ENCODE measurements around the gene RALGAPA2. TPM values are rescaled to one million over a fixed set of nuclear protein-coding genes. Genes with fewer than 3 reads are reported as not detected.
A peak's percentile ranks its signal among the peaks of the same experiment; 100 is the strongest.

Gene RALGAPA2
- 10 to 100 TPM; 20.2 to 26.4 TPM for total RNA-seq

DNA sequence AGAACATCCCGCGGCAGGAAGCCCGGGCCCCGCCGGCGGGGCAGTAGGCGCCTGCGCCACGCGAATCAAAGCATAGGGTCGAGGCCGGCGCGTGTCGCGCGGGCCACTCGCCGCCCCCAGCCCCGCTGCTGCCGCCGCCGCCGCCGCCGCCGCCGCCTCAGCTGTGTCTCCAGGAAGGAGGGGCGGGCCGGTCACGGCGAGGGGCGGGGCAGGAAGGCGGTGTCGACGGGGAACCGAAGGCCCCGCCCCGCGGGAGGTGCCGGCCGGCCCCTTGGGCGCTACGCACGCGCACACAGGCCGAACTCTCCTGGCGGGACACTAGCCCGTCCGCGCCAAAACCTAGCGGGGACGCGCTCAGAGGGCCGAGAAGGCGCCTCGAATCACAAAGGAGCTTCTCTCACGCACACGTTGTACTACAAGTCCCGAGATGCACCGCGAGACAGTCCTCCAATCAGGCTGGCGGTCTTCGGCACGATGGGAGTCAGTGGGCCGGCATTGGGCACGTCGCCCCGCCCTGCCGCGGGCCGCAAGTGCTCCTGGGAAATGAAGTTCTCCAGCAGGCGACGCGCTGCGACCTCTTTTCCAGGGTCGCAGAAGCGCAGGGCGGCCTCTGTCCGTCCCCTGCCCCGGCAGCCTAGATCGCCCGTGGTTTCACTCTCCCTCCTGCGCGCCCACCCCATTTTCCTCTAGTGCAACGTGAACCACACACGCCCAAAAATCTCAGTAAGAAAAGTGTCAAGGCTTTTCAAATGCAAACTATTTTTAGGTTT is at the start of gene RALGAPA2:
Gene RALGAPA2, minus strand, starts transcription at position 171 of the 770 bp plus-strand sequence. Its CDS starts 164 bp downstream, at position 7.
- Mint-ChIP-seq H3K27ac (peak within 1 kb of the TSS; percentile 95), H3K36me3 (ENCODE audit: low read depth) (peaks cover 8% of the 10 kb centered on the region), H3K4me1 (peaks cover 27% of the 10 kb centered on the region), H3K27me3 (peaks cover 2% of the 10 kb centered on the region), H3K4me3 (peak within 1 kb of the TSS; percentile 90), H3K9me3 (ENCODE audit: low read depth) (peaks cover 4% of the 10 kb centered on the region)
- intact Hi-C loops (cut with DNase I, micrococcal nuclease) = loop anchor here (1.0 to 10.0 kb wide), 8 partner anchors 52 to 1918 kb away; partner anchors contain the start of genes CFAP61 (in 2 of the 2), CRNKL1 (in 2 of the 2), INSM1 (in 1 of the 2) and NAA20 (in 1 of the 2)
- ATAC-seq = peak; percentile 97
- DNase-seq = peak; percentile 97
- CTCF ChIA-PET = interaction anchor here (0.5 to 0.6 kb wide), 2 partner anchors 222 to 660 kb away, joined by 3 to 4 read pairs; partner anchors contain the start of genes CFAP61 and CRNKL1
- POLR2A ChIA-PET = interaction anchor here (0.9 kb wide), 1 partner anchor 660 kb away, joined by 3 read pairs; the partner anchor contains the start of genes CFAP61 and CRNKL1

GRCh38 chr20:20761301-20761700 is 48.9 kb upstream of the RALGAPA2 start:
- ATAC-seq = no peak

DNA sequence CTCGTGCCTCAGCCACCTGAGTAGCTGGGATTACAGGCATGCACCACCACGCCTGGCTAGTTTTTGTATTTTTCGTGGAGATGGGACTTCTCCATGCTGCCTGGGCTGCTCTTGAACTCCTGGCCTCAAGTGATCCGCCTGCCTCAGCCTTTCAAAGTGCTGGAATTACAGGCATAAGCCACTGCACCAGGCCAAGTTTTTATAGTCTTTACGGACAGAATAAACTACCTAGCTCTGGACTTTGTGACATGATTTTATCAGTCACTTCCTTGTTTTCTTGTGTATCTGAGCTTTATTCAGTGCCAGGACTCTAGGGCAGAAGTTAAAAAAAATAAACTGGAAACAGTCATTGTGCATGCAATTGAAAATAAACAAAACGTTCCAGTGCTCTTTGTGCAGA is 46.7 kb upstream of the RALGAPA2 start:
- Mint-ChIP-seq H3K36me3 (ENCODE audit: low read depth) (no peaks in the 10 kb centered on the region), H3K27ac (no peak overlapping the region), H3K9me3 (ENCODE audit: low read depth) (no peaks in the 10 kb centered on the region), H3K27me3 (peaks cover 10% of the 10 kb centered on the region), H3K4me1 (peaks cover 5% of the 10 kb centered on the region), H3K4me3 (no peak overlapping the region)
- intact Hi-C loops (cut with DNase I, micrococcal nuclease) = no loop called here
- ATAC-seq = no peak
- no peak for DNase-seq
- CTCF ChIA-PET = no interaction called here
- POLR2A ChIA-PET = no interaction called here

More at GRCh38 chr20:20761301-20761700, 48.9 kb upstream of the RALGAPA2 start:
- intact Hi-C loops (cut with DNase I, micrococcal nuclease) = loop anchor here in 1 of 2 experiments (10.0 kb wide), 1 partner anchor 46 kb away; the partner anchor contains the start of gene RALGAPA2
- no peak overlapping the region for H3K4me3 Mint-ChIP-seq
- no peak overlapping the region for H3K27ac Mint-ChIP-seq
- peaks cover 10% of the 10 kb centered on the region for H3K27me3 Mint-ChIP-seq
- CTCF ChIA-PET = no interaction called here
- H3K4me1 Mint-ChIP-seq = no peaks in the 10 kb centered on the region
- DNase-seq = no peak
- POLR2A ChIA-PET = no interaction called here
- no peaks in the 10 kb centered on the region for H3K36me3 Mint-ChIP-seq (ENCODE audit: low read depth)
- no peaks in the 10 kb centered on the region for H3K9me3 Mint-ChIP-seq (ENCODE audit: low read depth)

GRCh38 chr20:20755674-20756319 is 43.4 kb upstream of the RALGAPA2 start:
- Mint-ChIP-seq H3K27ac (no peak overlapping the region), H3K4me3 (no peak overlapping the region), H3K9me3 (ENCODE audit: low read depth) (no peaks in the 10 kb centered on the region), H3K4me1 (peaks cover 5% of the 10 kb centered on the region), H3K36me3 (ENCODE audit: low read depth) (no peaks in the 10 kb centered on the region), H3K27me3 (peaks cover 5% of the 10 kb centered on the region)
- ChIA-PET POLR2A (no interaction called here), CTCF (no interaction called here)
- ATAC-seq = peak; percentile 49
- intact Hi-C loops (cut with DNase I, micrococcal nuclease) = no loop called here
- no peak for DNase-seq

- peaks cover 3% of the 10 kb centered on the region for H3K27me3 Mint-ChIP-seq
- POLR2A ChIA-PET = no interaction called here
- CTCF ChIA-PET = no interaction called here
- no peak for DNase-seq
- no peak overlapping the region for H3K27ac Mint-ChIP-seq
- intact Hi-C loops (cut with DNase I, micrococcal nuclease) = no loop called here
- peaks cover 5% of the 10 kb centered on the region for H3K4me1 Mint-ChIP-seq
- H3K9me3 Mint-ChIP-seq (ENCODE audit: low read depth) = no peaks in the 10 kb centered on the region
- H3K36me3 Mint-ChIP-seq (ENCODE audit: low read depth) = no peaks in the 10 kb centered on the region
- ATAC-seq = no peak
- no peak overlapping the region for H3K4me3 Mint-ChIP-seq
Observed at GRCh38 chr20:20755231-20755630, 42.8 kb upstream of the RALGAPA2 start.

DNA sequence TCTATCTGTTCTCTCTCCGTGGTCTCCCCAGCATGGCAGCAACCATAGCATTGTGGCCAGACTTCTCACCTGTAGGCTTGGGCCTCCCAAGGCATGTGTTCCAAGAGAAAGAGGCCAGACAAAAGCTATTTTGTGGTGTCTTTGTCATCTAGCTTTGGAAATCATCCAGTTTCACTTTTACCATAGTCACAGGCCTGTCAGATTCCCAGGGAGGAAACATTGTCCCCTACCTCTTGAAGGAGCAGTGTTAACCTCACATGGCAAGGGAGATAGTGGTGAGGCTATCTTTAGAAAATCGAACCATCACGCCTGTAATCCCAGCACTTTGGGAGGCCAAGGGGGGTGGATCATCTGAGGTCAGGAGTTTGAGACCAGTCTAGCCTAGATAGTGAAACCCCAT is 42.3 kb upstream of the RALGAPA2 start:
- DNase-seq = no peak
- ChIA-PET CTCF (no interaction called here), POLR2A (no interaction called here)
- H3K27ac Mint-ChIP-seq = no peak overlapping the region
- ATAC-seq = no peak
- H3K4me3 Mint-ChIP-seq = no peak overlapping the region
- H3K36me3 Mint-ChIP-seq (ENCODE audit: low read depth) = no peaks in the 10 kb centered on the region
- peaks cover 3% of the 10 kb centered on the region for H3K27me3 Mint-ChIP-seq
- no peaks in the 10 kb centered on the region for H3K9me3 Mint-ChIP-seq (ENCODE audit: low read depth)
- H3K4me1 Mint-ChIP-seq = peaks cover 5% of the 10 kb centered on the region
- intact Hi-C loops (cut with DNase I, micrococcal nuclease) = no loop called here

GRCh38 chr20:20752712-20753111 is 40.3 kb upstream of the RALGAPA2 start:
- DNase-seq = no peak
- Mint-ChIP-seq H3K27ac (no peak overlapping the region), H3K27me3 (peaks cover 3% of the 10 kb centered on the region), H3K36me3 (ENCODE audit: low read depth) (no peaks in the 10 kb centered on the region), H3K4me3 (no peak overlapping the region), H3K4me1 (peaks cover 5% of the 10 kb centered on the region), H3K9me3 (ENCODE audit: low read depth) (peaks cover 7% of the 10 kb centered on the region)
- intact Hi-C loops (cut with DNase I, micrococcal nuclease) = no loop called here
- ChIA-PET POLR2A (no interaction called here), CTCF (interaction anchor here (1.1 kb wide), 1 partner anchor 12 kb away, joined by 3 read pairs; no protein-coding TSS in a partner anchor)
- ATAC-seq = no peak

DNA sequence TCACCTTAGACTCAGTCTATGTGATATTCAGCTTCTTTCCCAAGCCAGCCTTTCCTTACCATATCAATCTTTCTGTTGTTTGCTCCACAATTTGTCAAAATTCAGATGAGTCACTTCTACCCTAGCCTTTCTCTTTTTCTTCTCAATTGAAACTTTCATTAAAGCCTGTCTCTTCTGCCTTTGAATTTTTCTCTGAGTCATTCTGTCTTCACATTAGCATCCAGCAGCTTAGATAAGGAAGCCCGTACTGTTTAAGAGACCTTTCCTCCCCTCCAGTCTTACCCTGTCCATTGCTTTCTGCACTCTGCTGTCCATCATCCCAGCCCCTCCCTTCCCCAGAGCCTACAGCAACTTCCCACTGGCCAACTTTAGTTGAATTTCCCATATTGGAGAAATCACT is 34.9 kb upstream of the RALGAPA2 start:
- DNase-seq (no peak), ATAC-seq (no peak)
- POLR2A ChIA-PET = no interaction called here
- Mint-ChIP-seq H3K36me3 (ENCODE audit: low read depth) (no peaks in the 10 kb centered on the region), H3K4me1 (no peaks in the 10 kb centered on the region), H3K27ac (no peak overlapping the region), H3K4me3 (no peak overlapping the region), H3K27me3 (peaks cover 9% of the 10 kb centered on the region), H3K9me3 (ENCODE audit: low read depth) (peaks cover 7% of the 10 kb centered on the region)
- CTCF ChIA-PET = interaction anchor here (0.8 kb wide), 1 partner anchor 50 kb away, joined by 3 read pairs; no protein-coding TSS in a partner anchor
- intact Hi-C loops (cut with DNase I, micrococcal nuclease) = no loop called here

GRCh38 chr20:20744170-20744725 is 31.8 kb upstream of the RALGAPA2 start:
- intact Hi-C loops (cut with DNase I, micrococcal nuclease) = no loop called here
- POLR2A ChIA-PET = no interaction called here

GRCh38 chr20:20743511-20744169 is 31.2 kb upstream of the RALGAPA2 start:
- no peaks in the 10 kb centered on the region for H3K4me1 Mint-ChIP-seq
- DNase-seq (no peak), ATAC-seq (no peak)
- H3K4me3 Mint-ChIP-seq = no peak overlapping the region
- H3K27ac Mint-ChIP-seq = no peak overlapping the region
- intact Hi-C loops (cut with DNase I, micrococcal nuclease) = no loop called here
- peaks cover under 1% of the 10 kb centered on the region for H3K9me3 Mint-ChIP-seq (ENCODE audit: low read depth)
- CTCF ChIA-PET = no interaction called here
- POLR2A ChIA-PET = no interaction called here
- H3K27me3 Mint-ChIP-seq = peaks cover 9% of the 10 kb centered on the region
- H3K36me3 Mint-ChIP-seq (ENCODE audit: low read depth) = no peaks in the 10 kb centered on the region

More at GRCh38 chr20:20744170-20744725, 31.8 kb upstream of the RALGAPA2 start:
- ATAC-seq (no peak), DNase-seq (no peak)
- no peaks in the 10 kb centered on the region for H3K36me3 Mint-ChIP-seq (ENCODE audit: low read depth)
- peaks cover 9% of the 10 kb centered on the region for H3K27me3 Mint-ChIP-seq
- no peak overlapping the region for H3K27ac Mint-ChIP-seq
- H3K4me1 Mint-ChIP-seq = no peaks in the 10 kb centered on the region
- no peak overlapping the region for H3K4me3 Mint-ChIP-seq
- H3K9me3 Mint-ChIP-seq (ENCODE audit: low read depth) = peaks cover 7% of the 10 kb centered on the region
- CTCF ChIA-PET = no interaction called here

Measured in activated CD4-positive, alpha-beta T cell treated with anti-CD3 and anti-CD28 coated beads for 36 hours (primary cell).